Measurements from ENCODE around the gene NONO. TPM values are rescaled to one million over a fixed set of nuclear protein-coding genes. Genes with fewer than 3 reads are reported as not detected.

The NONO gene
- total and polyA plus RNA-seq, 3 donors from 2014 or later, result 174 to 262 (median 203) TPM

DNA sequence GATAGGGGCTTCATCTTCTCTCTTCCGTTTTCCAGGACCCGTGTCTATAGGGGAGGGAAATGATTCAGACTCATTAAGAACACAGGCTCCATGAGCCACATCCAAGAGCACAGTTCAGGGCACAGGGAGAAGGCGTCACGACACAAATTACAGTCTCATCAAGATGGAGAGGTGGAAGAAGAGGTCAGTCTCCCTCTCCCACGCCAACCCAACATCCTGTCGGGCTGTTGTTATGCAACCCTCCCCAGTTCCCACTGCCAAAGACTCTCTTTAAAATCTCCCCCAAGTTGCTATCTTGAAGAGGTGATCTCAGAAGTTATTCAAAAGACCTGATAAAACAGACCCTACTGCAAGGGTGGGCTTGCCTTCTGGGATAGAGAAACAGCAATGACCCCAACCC, 42.1 kb upstream of the NONO start:
- Histone ChIP-seq H3K36me3 (ENCODE audit: low read depth, missing control alignments) (no peaks in the 10 kb centered on the region), H3K27me3 (no peaks in the 10 kb centered on the region), H3K9me3 (no peaks in the 10 kb centered on the region), H3K27ac (no peak overlapping the region), H3K4me1 (no peaks in the 10 kb centered on the region), H3K4me3 (no peak overlapping the region)
- WGBS, 2 donors, result 76 to 93% methylated on average over 3 to 6 of the region's 6 CpGs
- DNase-seq, result no peak
- TF ChIP-seq POLR2A (IDR thresholded peaks at IDR 0.05), result no peak
- TF ChIP-seq, protein P1, sequence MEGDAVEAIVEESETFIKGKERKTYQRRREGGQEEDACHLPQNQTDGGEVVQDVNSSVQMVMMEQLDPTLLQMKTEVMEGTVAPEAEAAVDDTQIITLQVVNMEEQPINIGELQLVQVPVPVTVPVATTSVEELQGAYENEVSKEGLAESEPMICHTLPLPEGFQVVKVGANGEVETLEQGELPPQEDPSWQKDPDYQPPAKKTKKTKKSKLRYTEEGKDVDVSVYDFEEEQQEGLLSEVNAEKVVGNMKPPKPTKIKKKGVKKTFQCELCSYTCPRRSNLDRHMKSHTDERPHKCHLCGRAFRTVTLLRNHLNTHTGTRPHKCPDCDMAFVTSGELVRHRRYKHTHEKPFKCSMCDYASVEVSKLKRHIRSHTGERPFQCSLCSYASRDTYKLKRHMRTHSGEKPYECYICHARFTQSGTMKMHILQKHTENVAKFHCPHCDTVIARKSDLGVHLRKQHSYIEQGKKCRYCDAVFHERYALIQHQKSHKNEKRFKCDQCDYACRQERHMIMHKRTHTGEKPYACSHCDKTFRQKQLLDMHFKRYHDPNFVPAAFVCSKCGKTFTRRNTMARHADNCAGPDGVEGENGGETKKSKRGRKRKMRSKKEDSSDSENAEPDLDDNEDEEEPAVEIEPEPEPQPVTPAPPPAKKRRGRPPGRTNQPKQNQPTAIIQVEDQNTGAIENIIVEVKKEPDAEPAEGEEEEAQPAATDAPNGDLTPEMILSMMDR (IDR thresholded peaks at IDR 0.05), result no peak
- intact Hi-C loops (cut with DNase I; ENCODE audit: low total_unique reads), result no loop called here

DNA sequence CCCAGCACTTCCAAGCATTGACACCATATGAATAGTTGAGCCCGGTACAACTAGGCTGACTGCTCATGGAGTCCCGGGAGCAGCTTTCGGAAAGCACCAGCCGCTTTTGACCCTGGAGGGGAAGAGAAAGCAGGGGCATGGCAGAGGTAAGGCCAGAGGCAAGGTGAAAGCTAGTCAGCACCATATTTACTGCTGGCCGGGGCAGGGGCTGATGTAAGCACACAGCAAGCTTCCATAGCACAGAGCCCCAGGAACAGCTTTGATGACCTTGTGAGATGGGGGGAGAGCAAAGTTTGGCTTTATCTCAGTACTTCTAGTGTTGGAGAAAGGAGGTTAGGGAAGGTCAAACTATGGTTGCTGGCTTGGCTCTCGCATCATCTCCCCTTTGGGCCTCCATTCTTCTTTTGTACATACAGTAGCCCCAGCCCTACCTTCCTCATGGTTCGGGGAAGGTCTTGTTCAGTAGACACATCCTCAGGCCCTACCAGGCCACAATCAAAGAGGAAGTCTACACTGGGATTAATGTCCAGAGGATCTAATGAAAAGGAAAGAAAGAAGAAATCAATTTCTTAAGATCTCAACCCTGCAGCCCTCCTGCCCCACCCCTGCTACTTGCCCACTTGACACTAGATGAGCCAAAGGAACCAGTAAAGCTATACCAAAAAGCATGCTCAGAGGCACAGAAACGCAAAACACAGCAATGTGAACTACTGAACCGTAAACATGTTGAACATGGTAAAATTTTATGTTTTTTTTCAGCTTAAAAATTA, 38.9 kb upstream of the NONO start:
- no peaks in the 10 kb centered on the region for H3K36me3 ChIP-seq (ENCODE audit: low read depth, missing control alignments)
- H3K27me3 ChIP-seq, result no peaks in the 10 kb centered on the region
- H3K9me3 ChIP-seq, result no peaks in the 10 kb centered on the region
- intact Hi-C loops (cut with DNase I; ENCODE audit: low total_unique reads), result no loop called here
- no peak for TF ChIP-seq POLR2A (IDR thresholded peaks at IDR 0.05)
- TF ChIP-seq, protein P1 (IDR thresholded peaks at IDR 0.05), result no peak
- H3K4me3 ChIP-seq, result no peak overlapping the region
- H3K27ac ChIP-seq, result no peak overlapping the region
- H3K4me1 ChIP-seq, result no peaks in the 10 kb centered on the region
- no peak for DNase-seq
- 86 to 93% methylated on average over 4 to 9 of the region's 9 CpGs for WGBS, 2 donors

DNA sequence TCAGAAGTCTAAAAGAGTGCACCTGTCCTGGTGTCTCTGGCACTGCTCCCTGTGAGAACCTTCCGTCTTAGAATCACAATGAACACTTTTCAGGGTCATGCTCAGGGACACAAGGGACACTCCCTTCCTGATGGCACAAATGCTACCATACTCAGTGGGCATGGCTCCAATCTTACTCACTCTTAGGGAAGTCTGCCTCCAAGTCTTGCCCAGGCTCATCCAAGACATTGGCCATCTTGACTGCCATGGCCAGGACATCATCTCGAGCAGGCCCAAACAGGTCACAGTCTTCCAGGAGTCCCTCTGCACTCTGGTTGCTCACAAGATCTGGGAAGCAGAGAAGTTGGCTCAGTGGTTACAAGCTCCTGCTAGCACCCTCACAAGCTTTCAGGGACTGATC, 38.3 kb upstream of the NONO start:
- no peaks in the 10 kb centered on the region for H3K27me3 ChIP-seq
- DNase-seq, result no peak
- no peaks in the 10 kb centered on the region for H3K4me1 ChIP-seq
- intact Hi-C loops (cut with DNase I; ENCODE audit: low total_unique reads), result no loop called here
- H3K36me3 ChIP-seq (ENCODE audit: low read depth, missing control alignments), result no peaks in the 10 kb centered on the region
- no peaks in the 10 kb centered on the region for H3K9me3 ChIP-seq
- H3K27ac ChIP-seq, result no peak overlapping the region
- TF ChIP-seq POLR2A (IDR thresholded peaks at IDR 0.05), result no peak
- TF ChIP-seq, protein P1 (IDR thresholded peaks at IDR 0.05), result no peak
- 52 to 80% methylated on average over 1 to 2 of the region's 2 CpGs for WGBS, 2 donors
- H3K4me3 ChIP-seq, result no peak overlapping the region

DNA sequence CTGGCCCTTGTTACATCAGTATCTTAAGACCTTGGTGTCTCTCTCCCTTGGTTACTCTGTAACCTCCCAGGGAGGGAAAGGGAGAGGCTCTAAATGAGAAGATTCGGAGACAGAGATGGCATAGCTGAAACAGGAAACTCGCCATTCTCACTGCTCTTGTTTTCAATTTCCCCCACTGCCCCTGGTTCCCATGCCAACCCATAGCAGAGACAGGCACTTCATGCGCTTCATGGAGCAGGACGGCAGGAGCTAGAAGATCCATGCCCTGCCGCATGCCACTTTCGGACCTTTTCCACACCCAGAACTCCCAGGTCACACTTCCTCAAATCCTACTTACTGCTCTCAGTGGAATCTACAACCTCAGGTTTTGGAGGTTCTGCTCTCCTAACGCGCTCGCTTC, 32.6 kb upstream of the NONO start:
- Histone ChIP-seq H3K4me1 (peaks cover 6% of the 10 kb centered on the region), H3K9me3 (no peaks in the 10 kb centered on the region), H3K27ac (no peak overlapping the region), H3K27me3 (no peaks in the 10 kb centered on the region), H3K4me3 (no peak overlapping the region), H3K36me3 (ENCODE audit: low read depth, missing control alignments) (no peaks in the 10 kb centered on the region)
- no peak for DNase-seq
- TF ChIP-seq, protein P1 (IDR thresholded peaks at IDR 0.05), result no peak
- TF ChIP-seq POLR2A (IDR thresholded peaks at IDR 0.05), result no peak
- intact Hi-C loops (cut with DNase I; ENCODE audit: low total_unique reads), result loop anchor here (10.0 kb wide), 1 partner anchor 66 kb away; no protein-coding TSS in a partner anchor
- 39% methylated on average over 9 of the region's 9 CpGs; no CpG with 5 or more reads in 1 of the 2 donors for WGBS, 2 donors

All from testis (tissue), 3 donors.